Uterus (tissue), 4 donors: ENCODE data around the gene ZFYVE21. TPM values are rescaled to one million over a fixed set of nuclear protein-coding genes. Genes with fewer than 3 reads are reported as not detected.

ENCODE experiments used
- DNase-seq, 2 donors: peaks; one replicate each; pipeline ENCODE4 v3.0.0-alpha.2; 2019 to 2020
- H3K27ac ChIP-seq, 2 donors: fragments of 200-600 bp; sonication (generic); 1 replicate in 1 of 2; 2 replicates in 1 of 2; pipeline ENCODE4 v1.5.1; 2016 to 2018
- H3K27me3 ChIP-seq, 2 donors: fragments of 200-600 bp; sonication (generic); one replicate each; pipeline ENCODE4 v1.5.1; 2018 to 2019; ENCODE audit warnings: control low read depth in 1 of 2
- H3K36me3 ChIP-seq, 2 donors: fragments of 200-600 bp; sonication (generic); one replicate each; pipeline ENCODE4 v1.5.1; 2019; ENCODE audit warnings: control low read depth in 1 of 2
- H3K4me1 ChIP-seq, 2 donors: fragments of 200-600 bp; sonication (generic); one replicate each; pipeline ENCODE4 v1.5.1; 2018 to 2019; ENCODE audit warnings: control low read depth in 1 of 2
- H3K4me3 ChIP-seq, 2 donors: fragments of 200-600 bp; sonication (generic); 1 replicate in 1 of 2; 2 replicates in 1 of 2; pipeline ENCODE4 v1.5.1; 2018 to 2019; ENCODE audit warnings: mild to moderate bottlenecking in 1 of 2
- H3K9me3 ChIP-seq, 2 donors: fragments of 200-600 bp; sonication (generic); one replicate each; pipeline ENCODE4 v1.5.1; 2019; ENCODE audit warnings: control low read depth in 1 of 2
- POLR2A ChIP-seq, 2 donors: fragments of 450-650 bp; IDR thresholded peaks; one replicate each; pipeline ENCODE4 v1.6.1; 2016; ENCODE audit warnings: antibody characterized with exemption in 2 of 2, mild to moderate bottlenecking in 1 of 2, moderate library complexity in 1 of 2
- intact Hi-C: fragments of 100-400 bp; cut with DNase I; formaldehyde crosslinking; loops from one replicate; pipeline ENCODE4 v1.15.1; 2023; ENCODE audit warnings: low total_unique reads
- total RNA-seq, 4 donors: library from RNA; depleted of rRNA in 3 of 4; stranded (reverse); fragments of >200 nt in 3 of 4; gene quantifications; one replicate each; pipeline versions ENCODE4 v1.1.0 to v1.2.4, GENCODE V29; 2014 to 2023
- TF ChIP-seq, protein P1 (sequence below), 4 experiments: fragments of 200-600 bp in 2 of 4; fragments of 450-650 bp in 2 of 4; sonication (generic) in 2 of 4; IDR thresholded peaks; one replicate each; pipeline ENCODE4 v1.5.1; 2016 to 2019; ENCODE audit warnings: antibody characterized with exemption in 4 of 4, mild to moderate bottlenecking in 2 of 4, moderate library complexity in 1 of 4
- donor health status: DM: yes; HTN: yes; CAD: no.

Gene ZFYVE21
- total RNA-seq, 4 donors from 2014 or later, result 73.2 to 276 (median 103) TPM

DNA sequence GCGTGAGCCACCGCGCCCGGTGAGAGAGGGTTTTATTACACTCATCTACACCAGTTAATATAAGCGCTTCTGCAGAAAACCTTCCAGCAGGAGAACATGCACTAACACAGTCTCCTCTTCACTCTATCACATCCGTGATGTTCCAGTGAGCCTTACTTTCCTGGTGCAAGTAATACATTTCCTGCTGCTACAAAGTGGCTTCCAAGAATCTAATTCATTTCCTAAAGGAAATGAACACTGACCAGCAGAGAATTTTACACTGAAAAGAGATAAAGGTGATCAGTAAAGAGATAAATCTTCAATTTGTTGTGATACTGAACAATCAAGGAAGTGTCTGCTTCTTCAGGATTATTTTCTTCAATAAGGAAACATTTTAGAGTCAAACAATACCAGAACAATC is 39.5 kb downstream of the ZFYVE21 start:
- Histone ChIP-seq H3K27ac (no peak overlapping the region), H3K4me3 (no peak overlapping the region), H3K36me3 (no peaks in the 10 kb centered on the region), H3K4me1 (no peaks in the 10 kb centered on the region), H3K27me3 (no peaks in the 10 kb centered on the region), H3K9me3 (no peaks in the 10 kb centered on the region)
- TF ChIP-seq, protein P1, sequence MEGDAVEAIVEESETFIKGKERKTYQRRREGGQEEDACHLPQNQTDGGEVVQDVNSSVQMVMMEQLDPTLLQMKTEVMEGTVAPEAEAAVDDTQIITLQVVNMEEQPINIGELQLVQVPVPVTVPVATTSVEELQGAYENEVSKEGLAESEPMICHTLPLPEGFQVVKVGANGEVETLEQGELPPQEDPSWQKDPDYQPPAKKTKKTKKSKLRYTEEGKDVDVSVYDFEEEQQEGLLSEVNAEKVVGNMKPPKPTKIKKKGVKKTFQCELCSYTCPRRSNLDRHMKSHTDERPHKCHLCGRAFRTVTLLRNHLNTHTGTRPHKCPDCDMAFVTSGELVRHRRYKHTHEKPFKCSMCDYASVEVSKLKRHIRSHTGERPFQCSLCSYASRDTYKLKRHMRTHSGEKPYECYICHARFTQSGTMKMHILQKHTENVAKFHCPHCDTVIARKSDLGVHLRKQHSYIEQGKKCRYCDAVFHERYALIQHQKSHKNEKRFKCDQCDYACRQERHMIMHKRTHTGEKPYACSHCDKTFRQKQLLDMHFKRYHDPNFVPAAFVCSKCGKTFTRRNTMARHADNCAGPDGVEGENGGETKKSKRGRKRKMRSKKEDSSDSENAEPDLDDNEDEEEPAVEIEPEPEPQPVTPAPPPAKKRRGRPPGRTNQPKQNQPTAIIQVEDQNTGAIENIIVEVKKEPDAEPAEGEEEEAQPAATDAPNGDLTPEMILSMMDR (IDR thresholded peaks at IDR 0.05), result no peak
- TF ChIP-seq POLR2A (IDR thresholded peaks at IDR 0.05), result no peak
- intact Hi-C loops, result no loop called here
- no peak for DNase-seq

DNA sequence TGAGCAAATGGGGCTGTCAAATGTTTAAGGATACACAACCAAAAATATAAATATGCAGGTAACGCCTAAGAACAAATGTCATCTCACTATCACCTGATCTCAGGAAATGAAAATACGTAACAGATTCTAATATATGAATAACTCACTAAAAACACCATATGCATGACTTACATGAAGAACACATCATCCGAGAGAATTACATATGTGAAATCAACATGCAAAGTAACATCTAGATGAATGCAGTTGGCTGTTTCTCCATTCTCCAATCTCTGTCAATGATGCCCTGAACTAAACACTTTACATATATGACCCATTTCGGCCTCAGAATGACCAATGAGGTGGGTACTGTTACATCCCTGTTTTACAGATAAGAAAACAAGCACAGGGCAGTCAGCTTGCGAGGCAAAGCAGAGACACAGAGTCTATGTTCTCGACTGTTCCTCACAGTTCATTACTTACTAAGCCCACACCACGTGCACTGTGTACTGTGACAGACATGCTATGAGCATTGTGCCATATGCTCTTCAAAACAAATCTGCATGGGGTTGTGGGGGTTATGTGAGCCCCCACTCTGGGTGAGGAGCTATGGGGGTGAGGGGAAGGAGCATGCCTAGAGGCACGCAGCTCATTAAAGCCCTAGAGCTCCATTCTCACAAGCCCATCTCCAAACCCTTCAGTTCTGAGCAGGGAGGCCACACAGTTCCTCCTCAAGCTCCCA is 42.6 kb downstream of the ZFYVE21 start:
- TF ChIP-seq POLR2A (IDR thresholded peaks at IDR 0.05), result no peak
- TF ChIP-seq, protein P1 (IDR thresholded peaks at IDR 0.05), result no peak
- intact Hi-C loops, result no loop called here
- no peaks in the 10 kb centered on the region for H3K9me3 ChIP-seq
- H3K36me3 ChIP-seq, result no peaks in the 10 kb centered on the region
- no peaks in the 10 kb centered on the region for H3K4me1 ChIP-seq
- no peak for DNase-seq
- no peak overlapping the region for H3K27ac ChIP-seq
- H3K4me3 ChIP-seq, result no peak overlapping the region
- no peaks in the 10 kb centered on the region for H3K27me3 ChIP-seq

DNA sequence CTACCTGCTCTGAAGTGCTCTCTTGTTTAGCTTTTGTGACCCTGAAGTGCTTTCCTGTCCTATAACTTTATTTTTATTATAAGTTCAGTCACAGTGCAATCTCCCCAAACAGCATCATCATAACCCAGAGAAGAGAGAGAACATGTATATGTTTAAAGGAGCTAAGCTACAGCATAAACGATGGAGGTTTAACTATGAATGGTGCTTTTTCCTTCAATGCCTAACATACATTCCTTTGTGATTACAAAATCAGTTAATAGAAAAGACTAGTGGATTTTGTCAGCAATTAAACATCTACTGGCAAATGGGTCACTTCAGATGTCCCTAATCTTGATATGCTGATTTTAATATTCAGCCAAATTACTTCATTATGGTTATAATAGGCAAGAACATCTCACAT is 46.4 kb downstream of the ZFYVE21 start:
- no peak for DNase-seq
- Histone ChIP-seq H3K4me1 (no peaks in the 10 kb centered on the region), H3K36me3 (no peaks in the 10 kb centered on the region), H3K27me3 (no peaks in the 10 kb centered on the region), H3K4me3 (no peak overlapping the region), H3K9me3 (no peaks in the 10 kb centered on the region), H3K27ac (no peak overlapping the region)
- TF ChIP-seq POLR2A (IDR thresholded peaks at IDR 0.05), result no peak
- TF ChIP-seq, protein P1 (IDR thresholded peaks at IDR 0.05), result no peak
- intact Hi-C loops, result no loop called here

DNA sequence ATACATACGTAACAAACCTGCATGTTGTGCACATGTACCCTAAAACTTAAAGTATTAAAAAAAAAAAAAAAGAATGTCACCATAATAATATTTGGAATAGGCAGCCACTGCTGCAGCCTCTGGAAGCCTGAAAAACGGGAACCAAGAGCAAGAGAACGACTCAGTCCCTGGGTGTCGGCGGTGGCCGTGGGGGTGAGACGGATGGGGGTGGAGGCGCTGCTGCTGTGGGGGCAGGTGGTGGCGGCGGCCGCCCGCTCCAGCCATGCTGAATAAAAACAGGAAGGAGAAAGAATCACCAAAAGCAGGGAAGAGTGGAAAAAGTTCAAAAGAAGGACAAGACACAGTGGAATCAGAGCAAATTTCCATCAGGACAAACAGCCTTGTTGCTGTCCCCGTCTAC is 46.9 kb downstream of the ZFYVE21 start:
- Histone ChIP-seq H3K36me3 (no peaks in the 10 kb centered on the region), H3K27ac (no peak overlapping the region), H3K4me1 (no peaks in the 10 kb centered on the region), H3K4me3 (no peak overlapping the region), H3K9me3 (no peaks in the 10 kb centered on the region), H3K27me3 (no peaks in the 10 kb centered on the region)
- no peak for TF ChIP-seq POLR2A (IDR thresholded peaks at IDR 0.05)
- TF ChIP-seq, protein P1 (IDR thresholded peaks at IDR 0.05), result no peak
- intact Hi-C loops, result no loop called here
- DNase-seq, result no peak

DNA sequence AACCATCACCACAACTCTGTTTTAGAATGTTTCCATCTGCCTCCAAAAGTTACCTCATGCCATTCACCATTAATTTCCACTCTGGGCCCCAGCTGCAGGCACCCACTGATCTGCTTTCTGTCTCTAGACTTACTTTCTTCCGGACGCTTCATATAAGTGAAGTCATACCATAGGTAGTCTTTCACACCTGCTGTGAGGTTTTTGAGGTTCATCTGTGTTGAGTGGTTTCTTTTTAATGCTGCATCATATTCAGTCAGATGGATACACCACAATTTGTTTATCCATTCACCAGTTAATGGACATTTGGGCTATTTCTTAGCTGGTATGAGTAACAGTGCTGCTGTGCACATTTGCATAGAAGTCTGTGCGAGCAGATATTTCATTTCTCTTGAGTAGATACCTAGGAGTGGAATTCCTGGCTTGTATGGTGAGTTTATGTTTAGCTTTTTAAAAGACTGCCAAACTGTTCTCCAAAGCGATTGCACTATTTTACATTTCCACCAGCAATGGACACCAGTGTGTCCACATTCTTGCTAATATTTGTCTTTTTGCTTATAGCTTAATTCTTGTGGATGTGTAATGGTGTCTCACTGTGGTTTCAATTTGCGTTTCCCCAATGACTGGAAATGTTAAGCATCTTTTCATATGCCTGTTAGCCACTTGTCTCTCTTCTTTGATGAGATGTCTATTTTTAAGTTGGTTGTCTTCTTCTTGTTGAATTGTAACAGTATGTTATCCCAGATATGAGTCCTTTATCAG is 48.3 kb downstream of the ZFYVE21 start:
- Histone ChIP-seq H3K4me1 (no peaks in the 10 kb centered on the region), H3K36me3 (no peaks in the 10 kb centered on the region), H3K9me3 (no peaks in the 10 kb centered on the region), H3K27me3 (no peaks in the 10 kb centered on the region), H3K4me3 (no peak overlapping the region), H3K27ac (no peak overlapping the region)
- no peak for DNase-seq
- TF ChIP-seq, protein P1 (IDR thresholded peaks at IDR 0.05), result no peak
- no peak for TF ChIP-seq POLR2A (IDR thresholded peaks at IDR 0.05)
- intact Hi-C loops, result no loop called here
